Activated T-helper 1 cell treated with anti-CD3 and anti-CD28 coated beads, Interleukin-2, amount 50 U/mL, for 16 hours (primary cell): ENCODE data around the gene EIF3F.
A peak's percentile ranks its signal among the peaks of the same experiment; 100 is the strongest.

ENCODE experiments used
- DNase-seq, 2 donors: peaks; one replicate each; pipeline ENCODE4 v3.0.0-alpha.2; 2020; ENCODE audit warnings: low read depth in 1 of 2, low spot score in 1 of 2

The EIF3F gene

GRCh38 chr11:8019314-8020243 is 32.4 kb downstream of the EIF3F start:
- peak in 1 of 2 donors; percentile 15 for DNase-seq

- no peak for DNase-seq
These were observed 33.1 kb downstream of the EIF3F start for GRCh38 chr11:8020244-8020597.

GRCh38 chr11:8021920-8022319 is 34.8 kb downstream of the EIF3F start:
- no peak for DNase-seq

GRCh38 chr11:8022876-8023275 is 35.7 kb downstream of the EIF3F start:
- DNase-seq = no peak

- DNase-seq = no peak
These were observed 36.9 kb downstream of the EIF3F start for GRCh38 chr11:8023831-8024555.

GRCh38 chr11:8025123-8025522 is 38.0 kb downstream of the EIF3F start:
- DNase-seq = no peak

GRCh38 chr11:8025816-8026215 is 38.7 kb downstream of the EIF3F start:
- no peak for DNase-seq

- no peak for DNase-seq
These were observed 39.8 kb downstream of the EIF3F start for GRCh38 chr11:8026982-8027381.

- no peak for DNase-seq
These were observed 41.6 kb downstream of the EIF3F start for GRCh38 chr11:8028766-8029165.

GRCh38 chr11:8030526-8031247 is 43.5 kb downstream of the EIF3F start:
- no peak for DNase-seq

GRCh38 chr11:8031248-8032115 is 44.3 kb downstream of the EIF3F start:
- no peak for DNase-seq

- no peak for DNase-seq
These were observed 45.0 kb downstream of the EIF3F start for GRCh38 chr11:8032122-8032521.

GRCh38 chr11:8032576-8033304 is 45.6 kb downstream of the EIF3F start:
- no peak for DNase-seq

GRCh38 chr11:8033305-8034105 is 46.4 kb downstream of the EIF3F start:
- peak in 1 of 2 donors; percentile 19 for DNase-seq

GRCh38 chr11:8034106-8034585 is 47.0 kb downstream of the EIF3F start:
- DNase-seq = no peak

- no peak for DNase-seq
These were observed 47.6 kb downstream of the EIF3F start for GRCh38 chr11:8034604-8035190.

GRCh38 chr11:8035200-8035855 is 48.2 kb downstream of the EIF3F start:
- DNase-seq = no peak
